Measurements from ENCODE around the gene APOO.

Gene APOO

DNA sequence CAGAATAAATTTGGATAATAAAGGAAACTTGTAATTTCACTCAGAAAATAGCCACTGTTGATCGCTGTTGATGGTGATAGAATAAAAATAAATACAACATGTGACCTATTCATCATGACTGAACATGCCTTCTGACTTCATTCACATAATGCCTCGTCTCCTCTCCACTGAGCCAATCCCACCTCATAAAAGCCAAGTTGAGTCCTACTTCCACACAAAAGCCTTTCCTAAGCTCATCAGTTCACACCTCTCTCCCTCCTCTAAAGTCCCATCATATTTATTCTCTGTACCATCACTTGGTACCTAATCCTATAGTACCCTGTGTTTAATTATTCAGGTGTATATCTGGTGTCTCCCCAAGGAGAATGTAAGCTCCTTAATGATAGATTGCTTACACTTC lies 37.7 kb downstream of the APOO start:
- TF ChIP-seq, protein P1, sequence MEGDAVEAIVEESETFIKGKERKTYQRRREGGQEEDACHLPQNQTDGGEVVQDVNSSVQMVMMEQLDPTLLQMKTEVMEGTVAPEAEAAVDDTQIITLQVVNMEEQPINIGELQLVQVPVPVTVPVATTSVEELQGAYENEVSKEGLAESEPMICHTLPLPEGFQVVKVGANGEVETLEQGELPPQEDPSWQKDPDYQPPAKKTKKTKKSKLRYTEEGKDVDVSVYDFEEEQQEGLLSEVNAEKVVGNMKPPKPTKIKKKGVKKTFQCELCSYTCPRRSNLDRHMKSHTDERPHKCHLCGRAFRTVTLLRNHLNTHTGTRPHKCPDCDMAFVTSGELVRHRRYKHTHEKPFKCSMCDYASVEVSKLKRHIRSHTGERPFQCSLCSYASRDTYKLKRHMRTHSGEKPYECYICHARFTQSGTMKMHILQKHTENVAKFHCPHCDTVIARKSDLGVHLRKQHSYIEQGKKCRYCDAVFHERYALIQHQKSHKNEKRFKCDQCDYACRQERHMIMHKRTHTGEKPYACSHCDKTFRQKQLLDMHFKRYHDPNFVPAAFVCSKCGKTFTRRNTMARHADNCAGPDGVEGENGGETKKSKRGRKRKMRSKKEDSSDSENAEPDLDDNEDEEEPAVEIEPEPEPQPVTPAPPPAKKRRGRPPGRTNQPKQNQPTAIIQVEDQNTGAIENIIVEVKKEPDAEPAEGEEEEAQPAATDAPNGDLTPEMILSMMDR (IDR thresholded peaks at IDR 0.05), result no peak

- TF ChIP-seq, protein P1 (IDR thresholded peaks at IDR 0.05), result no peak
Measured at GRCh38 chrX:23864742-23865326, 42.9 kb downstream of the APOO start.

- TF ChIP-seq, protein P1 (IDR thresholded peaks at IDR 0.05), result no peak
Measured at GRCh38 chrX:23861215-23861896, 46.4 kb downstream of the APOO start.

GRCh38 chrX:23857935-23858334 lies 49.8 kb downstream of the APOO start:
- TF ChIP-seq, protein P1 (IDR thresholded peaks at IDR 0.05), result no peak

GRCh38 chrX:23857363-23857762 lies 50.4 kb downstream of the APOO start:
- TF ChIP-seq, protein P1 (IDR thresholded peaks at IDR 0.05), result no peak

DNA sequence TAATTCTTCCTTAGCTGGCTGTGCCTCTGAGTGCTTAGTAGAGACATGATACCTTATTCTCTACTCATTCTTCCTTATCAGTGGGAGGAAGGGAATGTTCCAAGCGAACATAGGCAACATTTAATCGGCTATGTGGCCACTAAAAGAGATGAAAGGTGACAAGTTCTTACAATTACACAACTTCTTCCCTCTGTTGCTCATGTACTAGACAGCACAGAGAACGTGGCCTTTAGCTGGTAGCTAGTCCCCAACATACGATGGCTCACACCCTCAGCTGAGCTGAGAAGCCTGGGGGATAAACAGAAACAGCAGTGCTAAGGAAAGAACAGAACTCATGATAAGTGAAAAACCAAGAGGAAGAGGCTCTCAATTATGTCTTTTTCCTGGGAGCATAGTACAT lies 52.2 kb downstream of the APOO start:
- TF ChIP-seq, protein P1 (IDR thresholded peaks at IDR 0.05), result no peak

DNA sequence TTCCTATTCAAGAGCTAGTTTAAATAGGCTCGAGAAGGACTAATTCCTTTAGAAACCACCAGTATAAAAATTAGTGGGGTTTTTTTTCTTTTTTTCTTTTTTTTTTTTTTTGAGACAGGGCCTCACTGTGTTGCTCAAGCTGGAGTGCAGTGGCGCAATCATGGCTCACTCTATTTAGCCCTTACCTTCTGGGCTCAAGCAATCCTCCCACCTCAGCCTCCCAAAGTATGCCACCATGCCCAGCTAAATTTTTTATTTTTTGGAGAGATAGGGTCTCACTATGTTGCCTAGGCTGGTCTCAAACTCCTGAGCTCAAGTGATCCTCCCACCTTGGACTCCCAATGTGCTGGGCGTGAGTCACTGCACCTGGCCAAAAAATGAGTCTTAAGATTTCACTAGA lies 52.8 kb downstream of the APOO start:
- TF ChIP-seq, protein P1 (IDR thresholded peaks at IDR 0.05), result no peak
